K562 treated with DMSO at 1 percent for 12 hours (cell line): Measurements from ENCODE around the gene ASCL5. TPM values are rescaled to one million over a fixed set of nuclear protein-coding genes. Genes with fewer than 3 reads are reported as not detected.

Source experiments
- total RNA-seq: library from RNA; unstranded; fragments of 300-600 nt; gene quantifications from 2 replicates; pipeline ENCODE4 v1.2.3, GENCODE V29; 2022; ENCODE audit not compliant: insufficient read depth

ASCL5 gene, protein sequence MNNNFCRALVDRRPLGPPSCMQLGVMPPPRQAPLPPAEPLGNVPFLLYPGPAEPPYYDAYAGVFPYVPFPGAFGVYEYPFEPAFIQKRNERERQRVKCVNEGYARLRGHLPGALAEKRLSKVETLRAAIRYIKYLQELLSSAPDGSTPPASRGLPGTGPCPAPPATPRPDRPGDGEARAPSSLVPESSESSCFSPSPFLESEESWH
- not detected in 2 replicates for total RNA-seq

DNA sequence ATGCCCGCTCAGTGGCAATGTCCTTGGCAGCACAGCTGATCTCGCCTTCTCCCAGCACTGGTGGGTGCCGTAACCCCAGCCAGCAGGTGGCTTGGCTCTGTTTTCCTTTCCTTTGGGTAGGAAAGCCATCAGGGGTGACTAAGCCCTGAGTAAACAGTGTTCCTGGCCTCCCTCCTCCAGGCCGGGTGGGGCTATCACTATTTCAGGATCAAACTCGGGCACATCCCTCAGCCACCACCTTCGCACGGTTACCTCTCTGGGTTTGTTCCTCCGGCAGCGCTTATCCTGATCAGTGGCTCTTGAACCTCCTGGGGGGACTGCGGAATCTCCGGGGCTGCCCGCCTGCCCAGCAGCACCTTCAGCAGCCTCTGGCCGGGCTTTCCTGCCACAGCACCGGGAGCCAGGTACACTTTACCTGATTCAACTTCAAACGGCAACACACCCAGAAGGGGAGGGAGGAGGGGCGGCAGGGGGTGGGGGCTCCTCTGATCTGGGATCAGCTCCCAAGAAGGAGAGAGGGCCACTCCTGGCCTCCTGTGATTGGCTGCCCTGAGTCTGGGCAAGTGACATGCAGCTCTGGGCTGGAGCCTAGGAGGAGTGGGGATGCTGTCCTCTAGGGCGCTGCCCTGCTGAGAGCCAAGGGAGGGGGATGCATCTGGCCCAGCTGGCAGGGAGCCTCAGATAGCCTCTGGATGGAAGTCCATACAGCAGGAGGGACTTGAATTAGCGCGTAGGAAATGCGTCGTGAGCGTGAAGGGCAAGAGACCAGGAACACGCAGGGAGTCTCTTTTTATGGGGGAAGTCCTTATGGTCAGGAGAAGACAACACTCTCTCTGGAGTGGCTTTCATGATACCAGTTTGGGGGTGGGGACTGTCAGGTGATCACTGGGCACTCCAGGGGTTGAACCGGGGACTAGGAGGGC, at the start of gene ASCL5:
TSS of gene ASCL5 (minus strand) at position 353 of the 923 bp plus-strand sequence. CDS start 11,812 bp downstream, outside the sequence.

DNA sequence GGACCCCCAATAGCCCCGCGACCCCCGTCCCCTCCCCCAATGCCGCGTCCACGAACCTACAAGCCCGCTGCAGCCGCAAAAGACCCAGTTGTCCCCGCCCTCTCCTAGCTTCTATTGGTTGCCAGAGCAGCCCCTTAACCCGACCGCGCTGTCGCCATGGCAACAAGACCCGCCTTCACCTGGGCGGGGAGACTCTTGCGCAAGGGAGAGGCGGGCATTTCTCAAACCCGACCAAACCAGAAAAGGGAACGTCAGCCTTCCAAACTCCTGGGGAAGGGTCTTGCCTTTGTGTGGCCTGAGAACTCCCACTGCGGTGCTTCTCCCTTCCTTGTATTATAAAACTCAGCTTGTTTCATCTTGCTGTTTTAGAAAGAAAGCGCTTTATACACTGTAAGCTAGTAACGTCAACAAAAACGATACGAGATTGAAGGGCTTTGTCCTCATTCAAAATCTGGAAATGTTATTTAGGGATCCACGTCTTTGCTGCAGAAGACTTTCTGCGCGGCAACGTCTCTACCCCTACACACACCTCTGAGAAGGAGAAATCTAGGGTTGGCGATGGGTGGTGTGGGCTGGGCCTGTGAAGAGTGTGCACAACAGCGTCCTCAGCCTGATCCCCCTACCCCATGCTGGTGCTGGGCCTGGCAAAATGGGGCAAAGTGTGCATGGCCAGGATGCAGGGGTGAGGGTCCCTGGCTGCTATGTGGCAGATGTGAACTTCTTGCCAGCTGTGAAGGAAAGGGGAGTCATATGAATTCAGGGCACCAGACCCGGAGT, 27.6 kb upstream of the ASCL5 start, which contains the start of gene TMEM9:
TSS of gene TMEM9 (minus strand) at position 86 of the 777 bp plus-strand sequence. CDS start 551 bp downstream, outside the sequence.

DNA sequence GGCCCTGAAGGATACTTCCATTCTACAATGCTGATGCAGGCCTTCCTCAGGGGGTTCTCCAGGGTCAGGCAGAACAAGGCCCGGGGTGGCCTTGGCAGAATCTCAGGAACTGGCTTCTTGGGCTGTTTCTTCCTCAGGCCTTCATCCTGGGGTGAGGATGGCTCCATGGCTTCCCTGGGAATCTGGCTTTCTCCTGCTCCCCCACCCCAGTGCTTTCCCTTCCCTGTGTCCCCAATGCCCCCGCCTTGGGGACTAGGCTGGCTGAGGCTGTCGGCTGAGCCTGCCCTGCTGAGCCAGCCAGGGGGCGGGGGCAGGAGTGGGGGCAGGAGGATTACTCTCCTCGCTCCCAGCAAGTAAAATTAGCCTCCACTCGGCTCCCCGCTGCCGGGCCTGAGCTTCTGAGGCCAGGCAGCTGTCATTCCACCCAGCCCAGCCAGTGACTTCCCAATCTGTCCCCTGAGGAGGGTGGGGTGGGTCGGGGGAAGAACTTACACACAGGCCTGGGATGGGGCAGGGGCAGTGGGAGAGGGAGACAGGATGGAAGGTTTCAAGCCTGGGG, 14.7 kb downstream of the ASCL5 start, which contains the start of gene CACNA1S:
TSS of gene CACNA1S (minus strand) at position 254 of the 559 bp plus-strand sequence. CDS start at position 167, 87 bp downstream.

Other genes with a start within 250 kb of the ASCL5 start
- not detected in 2 replicates for gene INAVA, start 232.3 kb downstream of the ASCL5 start, total RNA-seq
- gene KIF21B, start 103.5 kb downstream of the ASCL5 start, total RNA-seq: 2.7 and 11.1 TPM in 2 replicates
- not detected in 2 replicates for gene CACNA1S, start 14.8 kb downstream of the ASCL5 start, total RNA-seq
- 112 and 116 TPM in 2 replicates for gene TMEM9, start 27.3 kb upstream of the ASCL5 start, total RNA-seq
- not detected in 2 replicates for gene IGFN1, start 63.6 kb upstream of the ASCL5 start, total RNA-seq
- gene PKP1, start 156.3 kb upstream of the ASCL5 start, total RNA-seq: not detected in 2 replicates